ENCODE results near the gene DFFA.
"Not testable (repeated sequence)": the region's sequence is repeated elsewhere in the genome, so short reads cannot be mapped to it uniquely, and the experiment has no call there.

The DFFA gene

GRCh38 chr1:10421637-10422036, 50.7 kb downstream of the DFFA start:
- H3K27ac Mint-ChIP-seq = no peak overlapping the region
- H3K4me1 Mint-ChIP-seq (ENCODE audit: low read depth) = peaks cover 11% of the 10 kb centered on the region
- H3K36me3 Mint-ChIP-seq (ENCODE audit: low read depth) = peaks cover 70% of the 10 kb centered on the region
- H3K9me3 Mint-ChIP-seq = no peaks in the 10 kb centered on the region
- intact Hi-C loops (cut with micrococcal nuclease) = no loop called here
- no peak overlapping the region for H3K4me3 Mint-ChIP-seq
- no peaks in the 10 kb centered on the region for H3K27me3 Mint-ChIP-seq

- peaks cover 88% of the 10 kb centered on the region for H3K36me3 Mint-ChIP-seq (ENCODE audit: low read depth)
- intact Hi-C loops (cut with micrococcal nuclease) = no loop called here
- H3K9me3 Mint-ChIP-seq = no peaks in the 10 kb centered on the region
- H3K4me1 Mint-ChIP-seq (ENCODE audit: low read depth) = peaks cover 19% of the 10 kb centered on the region
- peak overlapping the region; percentile 11 for H3K27ac Mint-ChIP-seq
- H3K4me3 Mint-ChIP-seq = no peak overlapping the region
- H3K27me3 Mint-ChIP-seq = no peaks in the 10 kb centered on the region
These were observed 53.0 kb downstream of the DFFA start for GRCh38 chr1:10419351-10419750.

- intact Hi-C loops (cut with micrococcal nuclease) = not testable (repeated sequence)
- H3K36me3 Mint-ChIP-seq (ENCODE audit: low read depth) = peaks cover 94% of the 10 kb centered on the region
- peaks cover 26% of the 10 kb centered on the region for H3K4me1 Mint-ChIP-seq (ENCODE audit: low read depth)
These were observed 53.6 kb downstream of the DFFA start for GRCh38 chr1:10418741-10419140.

GRCh38 chr1:10415967-10416366, 56.4 kb downstream of the DFFA start:
- Mint-ChIP-seq H3K4me1 (ENCODE audit: low read depth) (peaks cover 52% of the 10 kb centered on the region), H3K36me3 (ENCODE audit: low read depth) (peaks cover 100% of the 10 kb centered on the region), H3K27ac (peak overlapping the region; percentile 90)
- intact Hi-C loops (cut with micrococcal nuclease) = loop anchor here (2.0 kb wide), 1 partner anchor 15 kb away; no protein-coding TSS in a partner anchor
- not testable (repeated sequence) for H3K9me3 Mint-ChIP-seq, H3K4me3 Mint-ChIP-seq, H3K27me3 Mint-ChIP-seq

More at GRCh38 chr1:10418741-10419140, 53.6 kb downstream of the DFFA start:
- not testable (repeated sequence) for H3K27me3 Mint-ChIP-seq, H3K4me3 Mint-ChIP-seq, H3K27ac Mint-ChIP-seq, H3K9me3 Mint-ChIP-seq

- peaks cover 100% of the 10 kb centered on the region for H3K36me3 Mint-ChIP-seq (ENCODE audit: low read depth)
- peaks cover 52% of the 10 kb centered on the region for H3K4me1 Mint-ChIP-seq (ENCODE audit: low read depth)
- no peaks in the 10 kb centered on the region for H3K27me3 Mint-ChIP-seq
- intact Hi-C loops (cut with micrococcal nuclease) = loop anchor here (2.0 kb wide), 1 partner anchor 15 kb away; no protein-coding TSS in a partner anchor
- H3K9me3 Mint-ChIP-seq = no peaks in the 10 kb centered on the region
- H3K4me3 Mint-ChIP-seq = peak overlapping the region; percentile 50
- H3K27ac Mint-ChIP-seq = peak overlapping the region; percentile 90
These were observed 57.0 kb downstream of the DFFA start for GRCh38 chr1:10415211-10415930.

GRCh38 chr1:10407201-10407600, 65.1 kb downstream of the DFFA start:
- Mint-ChIP-seq H3K27ac (peak overlapping the region; percentile 46), H3K4me3 (no peak overlapping the region), H3K27me3 (no peaks in the 10 kb centered on the region), H3K4me1 (ENCODE audit: low read depth) (peaks cover 51% of the 10 kb centered on the region), H3K9me3 (no peaks in the 10 kb centered on the region), H3K36me3 (ENCODE audit: low read depth) (peaks cover 100% of the 10 kb centered on the region)
- intact Hi-C loops (cut with micrococcal nuclease) = no loop called here

Measured in dendritic cell treated with granulocyte-macrophage colony-stimulating factor and Interleukin-4, amounts not matched to agents 40 ng/mL and 50 ng/mL, for 4 days (primary cell).